ENCODE data around the gene SH3PXD2A.
"Not testable (repeated sequence)": the region's sequence is repeated elsewhere in the genome, so short reads cannot be mapped to it uniquely, and the experiment has no call there.

SH3PXD2A gene

GRCh38 chr10:103739039-103739764 lies 116.2 kb downstream of the SH3PXD2A start:
- no peak for DNase-seq

GRCh38 chr10:103737735-103738367 lies 117.5 kb downstream of the SH3PXD2A start:
- DNase-seq: no peak

- DNase-seq: no peak
These were observed 118.6 kb downstream of the SH3PXD2A start for GRCh38 chr10:103736763-103737162.

GRCh38 chr10:103736044-103736443 lies 119.3 kb downstream of the SH3PXD2A start:
- no peak for DNase-seq

- no peak for DNase-seq
These were observed 120.6 kb downstream of the SH3PXD2A start for GRCh38 chr10:103734731-103735130.

GRCh38 chr10:103733045-103733419 lies 122.3 kb downstream of the SH3PXD2A start:
- no peak for DNase-seq

- DNase-seq: no peak
These were observed 122.9 kb downstream of the SH3PXD2A start for GRCh38 chr10:103732339-103733044.

- no peak for DNase-seq
These were observed 123.6 kb downstream of the SH3PXD2A start for GRCh38 chr10:103731609-103732270.

GRCh38 chr10:103731026-103731425 lies 124.3 kb downstream of the SH3PXD2A start:
- DNase-seq: not testable (repeated sequence)

- DNase-seq: no peak
These were observed 125.5 kb downstream of the SH3PXD2A start for GRCh38 chr10:103729851-103730250.

- DNase-seq: no peak
These were observed 127.2 kb downstream of the SH3PXD2A start for GRCh38 chr10:103727991-103728689.

GRCh38 chr10:103727546-103727963 lies 127.8 kb downstream of the SH3PXD2A start:
- no peak for DNase-seq

- no peak for DNase-seq
These were observed 128.7 kb downstream of the SH3PXD2A start for GRCh38 chr10:103726637-103727036.

- no peak for DNase-seq
These were observed 130.1 kb downstream of the SH3PXD2A start for GRCh38 chr10:103725242-103725641.

- no peak for DNase-seq
These were observed 130.6 kb downstream of the SH3PXD2A start for GRCh38 chr10:103724771-103725170.

- no peak for DNase-seq
These were observed 131.3 kb downstream of the SH3PXD2A start for GRCh38 chr10:103724074-103724473.

GRCh38 chr10:103723557-103723956 lies 131.8 kb downstream of the SH3PXD2A start:
- DNase-seq: no peak

- no peak for DNase-seq
These were observed 132.7 kb downstream of the SH3PXD2A start for GRCh38 chr10:103722632-103723031.

GRCh38 chr10:103720964-103721335 lies 134.4 kb downstream of the SH3PXD2A start:
- no peak for DNase-seq

- DNase-seq: no peak
These were observed 134.9 kb downstream of the SH3PXD2A start for GRCh38 chr10:103720328-103720963.

GRCh38 chr10:103719036-103719435 lies 136.3 kb downstream of the SH3PXD2A start:
- DNase-seq: no peak

- no peak for DNase-seq
These were observed 137.1 kb downstream of the SH3PXD2A start for GRCh38 chr10:103718247-103718620.

All from COR-L47 (cell line).